ENCODE measurements around the gene DNAH17. TPM values are rescaled to one million over a fixed set of nuclear protein-coding genes. Genes with fewer than 3 reads are reported as not detected.

The DNAH17 gene
- total RNA-seq, 4 donors from 2014 or later: under 0.01 TPM; not detected in 3

DNA sequence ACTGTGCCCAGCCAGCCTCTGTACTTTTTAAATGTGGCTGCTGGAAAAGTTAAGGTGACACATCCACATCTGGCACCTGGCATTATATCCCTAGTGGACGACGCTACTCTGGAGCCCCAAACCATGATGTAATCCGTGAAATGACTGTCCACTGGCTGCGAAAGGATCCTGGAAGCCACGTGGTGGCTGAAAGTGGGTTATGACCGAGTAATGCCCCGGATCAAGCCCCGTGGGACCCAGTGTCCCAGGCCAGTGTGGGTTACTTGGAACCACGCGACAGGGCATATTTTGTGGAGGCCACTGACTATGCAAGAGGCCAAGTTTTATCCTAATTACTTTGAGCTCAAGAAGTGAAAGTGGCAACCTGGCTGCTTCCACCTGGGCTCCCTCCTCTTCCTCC, 119.1 kb downstream of the DNAH17 start:
- Histone ChIP-seq H3K4me1 (no peaks in the 10 kb centered on the region), H3K36me3 (no peaks in the 10 kb centered on the region), H3K9me3 (no peaks in the 10 kb centered on the region), H3K27ac (no peak overlapping the region), H3K27me3 (no peaks in the 10 kb centered on the region), H3K4me3 (no peak overlapping the region)
- in situ Hi-C loops (cut with MboI; ENCODE audit: low pct_ligation_motif_present in 1 of 4, low pct_unique_long_range_greater_than_20kb in 1 of 4, low sequenced_read_pairs in 3 of 4) (no loop called here), intact Hi-C loops (cut with DNase I; ENCODE audit: low total_unique reads) (no loop called here)
- WGBS, 2 donors (ENCODE audit: low coverage in 1 of 2): 76% methylated on average over 10 of the region's 10 CpGs; no CpG with 5 or more reads in 1 of the 2 donors
- no peak for TF ChIP-seq POLR2A (IDR thresholded peaks at IDR 0.05)
- no peak for DNase-seq

- H3K4me3 ChIP-seq: no peak overlapping the region
- H3K27ac ChIP-seq: no peak overlapping the region
- H3K4me1 ChIP-seq: no peaks in the 10 kb centered on the region
- TF ChIP-seq POLR2A (IDR thresholded peaks at IDR 0.05): no peak
- no peak for TF ChIP-seq POLR2AphosphoS5 (IDR thresholded peaks at IDR 0.05)
- TF ChIP-seq CTCF (IDR thresholded peaks at IDR 0.05): no peak
- no peak for TF ChIP-seq EP300 (IDR thresholded peaks at IDR 0.05; ENCODE audit: low read depth)
- intact Hi-C loops (cut with DNase I; ENCODE audit: low total_unique reads): no loop called here
- no peak for DNase-seq
- WGBS, 2 donors (ENCODE audit: low coverage in 1 of 2): 96% methylated on average over 20 of the region's 20 CpGs; no CpG with 5 or more reads in 1 of the 2 donors
- no peaks in the 10 kb centered on the region for H3K9me3 ChIP-seq
- H3K36me3 ChIP-seq: no peaks in the 10 kb centered on the region
- in situ Hi-C loops (cut with MboI; ENCODE audit: low pct_ligation_motif_present in 1 of 4, low pct_unique_long_range_greater_than_20kb in 1 of 4, low sequenced_read_pairs in 3 of 4): no loop called here
- no peaks in the 10 kb centered on the region for H3K27me3 ChIP-seq
Measured at GRCh38 chr17:78454346-78454745, 122.8 kb downstream of the DNAH17 start.

DNA sequence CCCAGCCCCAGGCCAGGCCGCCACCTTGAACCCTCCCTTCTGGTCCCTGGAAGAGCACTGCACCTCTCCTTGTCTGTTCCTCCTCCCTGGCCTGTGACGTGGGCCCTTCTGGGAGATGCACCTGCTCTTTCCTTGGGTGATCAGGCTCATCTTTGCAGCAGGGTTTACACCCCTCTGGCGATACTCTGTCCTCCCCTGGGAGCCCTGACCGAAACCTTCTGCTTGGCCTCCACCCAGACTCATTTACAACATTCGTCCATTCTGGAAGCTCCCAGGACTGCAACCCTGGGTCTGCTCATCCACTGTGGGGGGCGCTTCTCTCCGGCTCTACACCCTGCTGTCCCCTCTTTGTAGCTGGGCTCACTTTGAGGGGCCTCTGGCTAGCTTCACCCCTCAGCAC, 125.4 kb downstream of the DNAH17 start:
- Histone ChIP-seq H3K36me3 (no peaks in the 10 kb centered on the region), H3K4me3 (no peak overlapping the region), H3K4me1 (no peaks in the 10 kb centered on the region), H3K27me3 (no peaks in the 10 kb centered on the region), H3K9me3 (no peaks in the 10 kb centered on the region), H3K27ac (no peak overlapping the region)
- in situ Hi-C loops (cut with MboI; ENCODE audit: low pct_ligation_motif_present in 1 of 4, low pct_unique_long_range_greater_than_20kb in 1 of 4, low sequenced_read_pairs in 3 of 4) (no loop called here), intact Hi-C loops (cut with DNase I; ENCODE audit: low total_unique reads) (no loop called here)
- 79% methylated on average over 7 of the region's 7 CpGs; no CpG with 5 or more reads in 1 of the 2 donors for WGBS, 2 donors (ENCODE audit: low coverage in 1 of 2)
- DNase-seq: no peak
- no peak for TF ChIP-seq POLR2A (IDR thresholded peaks at IDR 0.05)
- no peak for TF ChIP-seq CTCF (IDR thresholded peaks at IDR 0.05)
- TF ChIP-seq EP300 (IDR thresholded peaks at IDR 0.05; ENCODE audit: low read depth): no peak
- TF ChIP-seq POLR2AphosphoS5 (IDR thresholded peaks at IDR 0.05): no peak

- intact Hi-C loops (cut with DNase I; ENCODE audit: low total_unique reads): no loop called here
- in situ Hi-C loops (cut with MboI; ENCODE audit: low pct_ligation_motif_present in 1 of 4, low pct_unique_long_range_greater_than_20kb in 1 of 4, low sequenced_read_pairs in 3 of 4): no loop called here
- no peaks in the 10 kb centered on the region for H3K9me3 ChIP-seq
- H3K27me3 ChIP-seq: no peaks in the 10 kb centered on the region
- H3K36me3 ChIP-seq: no peaks in the 10 kb centered on the region
- WGBS, 2 donors (ENCODE audit: low coverage in 1 of 2): 68% methylated on average over 20 of the region's 20 CpGs; no CpG with 5 or more reads in 1 of the 2 donors
- no peak for TF ChIP-seq EP300 (IDR thresholded peaks at IDR 0.05; ENCODE audit: low read depth)
- TF ChIP-seq CTCF (IDR thresholded peaks at IDR 0.05): no peak
- TF ChIP-seq POLR2AphosphoS5 (IDR thresholded peaks at IDR 0.05): no peak
- no peak for TF ChIP-seq POLR2A (IDR thresholded peaks at IDR 0.05)
- no peaks in the 10 kb centered on the region for H3K4me1 ChIP-seq
- H3K27ac ChIP-seq: no peak overlapping the region
- DNase-seq: no peak
- H3K4me3 ChIP-seq: no peak overlapping the region
Measured at GRCh38 chr17:78450696-78451345, 126.4 kb downstream of the DNAH17 start.

Data from transverse colon (tissue), 4 donors.